ENCODE measurements around the gene SFI1.
"Not testable (repeated sequence)": the region's sequence is repeated elsewhere in the genome, so short reads cannot be mapped to it uniquely, and the experiment has no call there.

Gene SFI1, protein sequence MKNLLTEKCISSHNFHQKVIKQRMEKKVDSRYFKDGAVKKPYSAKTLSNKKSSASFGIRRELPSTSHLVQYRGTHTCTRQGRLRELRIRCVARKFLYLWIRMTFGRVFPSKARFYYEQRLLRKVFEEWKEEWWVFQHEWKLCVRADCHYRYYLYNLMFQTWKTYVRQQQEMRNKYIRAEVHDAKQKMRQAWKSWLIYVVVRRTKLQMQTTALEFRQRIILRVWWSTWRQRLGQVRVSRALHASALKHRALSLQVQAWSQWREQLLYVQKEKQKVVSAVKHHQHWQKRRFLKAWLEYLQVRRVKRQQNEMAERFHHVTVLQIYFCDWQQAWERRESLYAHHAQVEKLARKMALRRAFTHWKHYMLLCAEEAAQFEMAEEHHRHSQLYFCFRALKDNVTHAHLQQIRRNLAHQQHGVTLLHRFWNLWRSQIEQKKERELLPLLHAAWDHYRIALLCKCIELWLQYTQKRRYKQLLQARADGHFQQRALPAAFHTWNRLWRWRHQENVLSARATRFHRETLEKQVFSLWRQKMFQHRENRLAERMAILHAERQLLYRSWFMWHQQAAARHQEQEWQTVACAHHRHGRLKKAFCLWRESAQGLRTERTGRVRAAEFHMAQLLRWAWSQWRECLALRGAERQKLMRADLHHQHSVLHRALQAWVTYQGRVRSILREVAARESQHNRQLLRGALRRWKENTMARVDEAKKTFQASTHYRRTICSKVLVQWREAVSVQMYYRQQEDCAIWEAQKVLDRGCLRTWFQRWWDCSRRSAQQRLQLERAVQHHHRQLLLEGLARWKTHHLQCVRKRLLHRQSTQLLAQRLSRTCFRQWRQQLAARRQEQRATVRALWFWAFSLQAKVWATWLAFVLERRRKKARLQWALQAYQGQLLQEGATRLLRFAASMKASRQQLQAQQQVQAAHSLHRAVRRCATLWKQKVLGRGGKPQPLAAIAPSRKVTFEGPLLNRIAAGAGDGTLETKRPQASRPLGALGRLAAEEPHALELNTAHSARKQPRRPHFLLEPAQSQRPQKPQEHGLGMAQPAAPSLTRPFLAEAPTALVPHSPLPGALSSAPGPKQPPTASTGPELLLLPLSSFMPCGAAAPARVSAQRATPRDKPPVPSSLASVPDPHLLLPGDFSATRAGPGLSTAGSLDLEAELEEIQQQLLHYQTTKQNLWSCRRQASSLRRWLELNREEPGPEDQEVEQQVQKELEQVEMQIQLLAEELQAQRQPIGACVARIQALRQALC

DNA sequence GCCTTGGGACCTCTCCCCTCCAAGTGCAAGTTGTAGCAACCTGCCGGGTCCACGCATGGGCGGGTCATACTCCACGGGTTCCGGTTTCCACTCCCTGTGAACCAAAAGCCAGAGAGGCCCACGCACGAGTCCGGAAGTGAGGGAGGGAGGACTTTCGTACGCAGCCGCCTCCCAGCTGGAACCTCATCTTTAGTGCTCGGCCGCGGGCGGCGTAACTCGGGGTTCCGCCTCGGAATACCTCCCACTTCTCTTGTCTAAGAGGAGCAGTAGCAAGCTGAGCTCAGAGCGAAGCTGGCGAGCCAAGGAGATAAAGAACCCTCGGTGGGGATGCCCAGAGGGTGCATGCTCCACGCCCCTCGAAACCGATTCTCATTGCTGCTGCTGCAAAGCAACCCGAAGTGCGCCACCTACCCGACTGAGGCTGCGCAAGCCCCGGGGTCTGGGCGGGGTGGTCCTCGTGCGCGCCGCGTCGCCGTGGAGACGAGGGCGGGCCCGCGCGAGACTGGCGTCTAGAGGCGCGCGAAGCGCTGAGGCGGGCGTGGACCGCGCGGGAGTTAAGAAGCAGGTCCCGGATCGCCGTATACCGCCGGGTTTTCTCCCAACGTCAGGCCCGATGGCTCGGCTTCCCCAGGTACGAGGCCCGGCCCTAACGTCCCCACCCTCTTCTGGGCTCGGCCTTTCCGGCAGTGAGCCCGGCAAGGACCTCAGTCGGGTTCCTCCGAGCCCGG is at the start of gene SFI1:
SFI1 (plus strand) TSS at position 530 of the 728 bp plus-strand sequence. CDS start 11,749 bp downstream, outside the sequence.
- DNase-seq = peak; percentile 95

DNA sequence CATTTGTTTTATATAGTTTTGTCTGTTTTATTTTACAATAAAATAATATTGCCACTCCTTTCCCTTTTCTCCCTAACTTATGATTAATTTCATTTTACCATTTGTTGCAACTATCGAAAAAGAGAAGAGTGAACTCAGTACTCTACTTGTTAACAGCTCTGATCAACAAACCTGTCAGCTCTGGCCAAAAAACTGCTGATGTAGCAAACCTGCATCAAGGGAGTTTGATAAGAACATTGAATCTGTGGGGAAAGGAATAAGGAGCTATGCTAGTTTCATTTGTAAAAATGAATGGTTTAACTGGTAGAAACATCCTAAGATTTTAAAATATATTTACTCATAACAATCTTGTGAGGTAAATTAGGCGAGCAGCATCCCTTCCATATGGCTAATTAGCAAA is 49.6 kb upstream of the SFI1 start:
- no peak for DNase-seq

DNA sequence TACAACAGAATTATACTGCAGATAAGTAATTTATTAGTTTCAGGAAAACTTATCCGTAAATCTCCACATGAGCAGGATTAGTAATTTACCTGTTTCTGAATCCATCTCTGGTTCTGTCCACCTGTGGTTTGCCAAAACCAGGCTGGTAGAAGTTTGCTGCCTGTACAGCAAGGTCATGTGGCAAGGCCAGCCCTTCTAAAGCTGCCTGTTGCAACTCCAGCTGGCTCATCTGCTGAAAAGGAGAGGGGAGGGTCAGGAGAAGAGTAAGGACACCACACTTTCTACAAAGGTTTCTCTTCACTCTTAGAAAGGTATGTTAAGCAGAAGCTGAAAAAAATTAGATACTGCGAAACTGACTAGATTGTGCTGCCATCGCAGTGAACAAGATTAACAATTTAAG is 49.0 kb upstream of the SFI1 start:
- DNase-seq = no peak

DNA sequence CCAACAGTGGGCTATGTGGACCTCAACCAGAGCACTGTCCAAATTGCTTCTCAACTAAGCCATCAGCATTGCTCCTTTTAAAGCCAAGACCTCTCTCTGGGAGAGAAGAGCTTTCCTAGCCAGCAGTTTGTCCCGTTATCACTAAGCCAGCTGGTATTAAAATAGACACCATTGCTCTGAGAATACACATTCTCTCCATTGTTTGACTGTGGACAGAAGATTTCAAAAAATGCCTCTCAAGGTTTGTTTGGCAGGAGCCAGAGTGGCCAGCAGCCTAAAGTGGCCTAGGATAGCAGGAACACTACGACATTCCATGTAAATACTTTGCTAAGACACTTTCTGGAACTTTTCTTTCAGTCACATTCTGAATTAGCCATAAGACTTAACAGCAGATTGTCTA is 48.0 kb upstream of the SFI1 start:
- no peak for DNase-seq

DNA sequence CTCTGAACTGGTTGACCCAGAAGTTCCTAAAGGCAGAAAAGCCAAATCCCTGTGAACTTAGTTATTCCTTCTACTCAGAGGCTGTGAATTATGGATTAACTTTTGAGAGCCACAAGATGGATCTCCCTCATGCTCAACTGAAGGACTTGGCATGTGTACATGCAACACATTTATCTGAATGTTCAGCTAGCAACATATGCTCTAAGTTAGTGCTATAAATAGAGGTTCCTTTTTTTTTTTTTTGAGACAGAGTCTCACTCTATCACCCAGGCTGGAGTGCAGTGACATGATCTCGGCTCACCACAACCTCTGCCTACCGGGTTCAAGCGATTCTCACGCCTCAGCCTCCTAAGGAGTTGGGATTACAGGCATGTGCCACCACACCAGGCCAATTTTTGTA is 46.8 kb upstream of the SFI1 start:
- no peak for DNase-seq

DNA sequence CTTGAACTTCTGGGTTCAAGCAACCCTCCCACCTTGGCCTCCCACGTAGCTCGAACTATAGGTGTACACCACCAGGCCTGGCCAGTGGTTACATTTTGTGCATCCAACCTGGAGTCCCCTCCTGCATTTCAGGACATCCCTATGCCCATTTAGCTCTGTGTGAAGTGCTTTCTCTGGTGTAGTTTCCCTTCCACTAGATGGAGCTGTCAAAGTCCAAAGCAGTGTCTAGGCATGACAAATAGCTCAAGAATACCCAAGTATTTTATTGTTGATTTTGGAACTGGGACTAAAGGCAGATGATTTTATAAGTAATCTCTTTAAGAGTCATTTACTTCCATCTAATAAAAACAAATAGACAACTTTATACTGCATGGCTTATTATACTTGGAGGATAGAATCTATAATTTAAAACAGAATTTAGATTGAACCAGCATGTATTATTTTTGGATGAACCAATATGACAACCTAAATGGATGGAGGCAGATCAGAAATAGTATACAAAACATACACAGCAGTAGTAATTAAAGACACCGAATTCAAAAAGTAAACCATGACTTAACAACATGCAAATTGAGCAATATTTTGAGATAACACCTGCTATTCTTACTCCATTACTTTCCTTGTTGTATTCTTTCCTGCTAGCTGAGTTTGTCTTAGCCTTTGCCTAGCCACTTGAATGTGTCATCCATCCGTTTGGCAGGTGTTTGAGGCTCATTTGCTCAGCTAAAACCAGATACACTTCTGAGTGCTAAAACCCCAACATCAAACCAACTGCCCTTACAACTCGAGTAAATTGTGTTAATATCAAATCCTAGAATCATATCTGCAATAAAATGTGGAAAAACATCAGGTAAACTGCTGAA is 44.4 kb upstream of the SFI1 start:
- DNase-seq = no peak

DNA sequence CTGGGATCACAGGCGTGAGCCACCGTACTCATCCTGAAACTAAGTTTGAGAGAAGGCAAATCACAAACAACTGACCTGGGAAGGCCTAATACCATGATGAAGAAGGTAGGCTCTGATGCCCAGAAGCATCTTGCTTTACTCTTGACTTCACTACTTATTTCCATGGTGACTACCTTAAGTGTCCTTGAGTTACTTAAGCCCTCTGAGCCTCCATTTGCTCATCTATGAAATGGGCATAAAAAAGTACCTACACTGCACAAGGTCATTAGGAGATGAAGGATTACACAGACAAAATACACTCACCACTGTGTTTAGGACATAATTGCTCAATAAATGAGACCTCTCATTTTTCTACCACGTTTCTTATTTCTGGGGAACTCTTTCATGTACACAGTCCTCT is 34.6 kb upstream of the SFI1 start:
- DNase-seq = no peak

DNA sequence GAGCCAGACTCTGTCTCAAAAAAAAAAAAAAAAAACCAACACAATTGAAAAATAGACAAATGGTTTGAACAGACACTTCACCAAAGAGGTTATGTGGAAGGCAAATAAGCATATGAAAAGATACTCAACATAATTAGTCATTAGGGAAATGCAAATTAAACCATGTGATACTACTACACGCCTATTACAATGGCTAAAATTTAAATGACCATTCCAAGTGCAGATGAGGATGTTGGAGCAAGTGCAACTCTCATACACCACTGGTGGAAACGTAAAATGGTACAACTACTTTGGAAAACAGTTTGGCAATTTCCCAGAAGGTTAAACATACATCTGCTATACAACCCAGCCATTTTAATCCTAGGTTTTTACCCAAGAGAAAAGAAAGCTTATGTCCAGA is 31.0 kb upstream of the SFI1 start:
- no peak for DNase-seq

DNA sequence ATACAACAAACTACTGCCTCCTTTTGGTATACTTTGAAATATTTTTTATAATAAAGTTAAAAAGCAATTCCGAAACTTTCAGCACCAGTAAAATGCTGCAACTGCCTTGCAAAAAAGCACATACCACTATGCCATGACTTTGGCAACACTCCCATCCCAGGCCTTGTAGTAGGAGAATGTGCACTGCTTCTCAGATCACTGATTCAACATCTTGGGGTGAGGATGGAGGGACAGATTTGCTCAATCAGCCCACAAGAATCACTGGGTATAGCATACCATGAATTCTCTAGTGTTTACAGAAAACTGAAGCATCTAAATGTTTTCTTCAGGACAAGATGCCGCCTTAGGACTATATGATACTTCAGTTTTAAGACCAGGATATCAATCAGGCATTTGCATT is 21.6 kb upstream of the SFI1 start:
- DNase-seq = no peak

DNA sequence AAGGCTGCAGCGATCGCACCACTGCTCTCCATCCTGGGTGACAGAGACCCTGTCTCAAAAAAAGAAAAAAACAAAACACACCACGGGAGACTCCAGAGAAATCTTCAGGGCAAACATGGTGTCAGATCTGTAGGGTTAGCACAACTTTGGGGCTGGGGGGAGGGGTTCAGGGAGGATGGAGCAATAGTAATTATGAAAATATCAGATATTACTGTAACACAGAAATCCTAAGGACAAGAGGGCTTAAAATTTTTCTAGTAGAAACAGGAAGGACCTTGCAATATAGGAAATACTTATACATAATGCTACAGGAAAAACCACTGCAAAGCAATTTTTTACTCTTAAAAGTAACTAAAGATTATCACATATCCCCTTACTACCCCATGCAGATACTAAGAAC is 20.5 kb upstream of the SFI1 start:
- DNase-seq = no peak

DNA sequence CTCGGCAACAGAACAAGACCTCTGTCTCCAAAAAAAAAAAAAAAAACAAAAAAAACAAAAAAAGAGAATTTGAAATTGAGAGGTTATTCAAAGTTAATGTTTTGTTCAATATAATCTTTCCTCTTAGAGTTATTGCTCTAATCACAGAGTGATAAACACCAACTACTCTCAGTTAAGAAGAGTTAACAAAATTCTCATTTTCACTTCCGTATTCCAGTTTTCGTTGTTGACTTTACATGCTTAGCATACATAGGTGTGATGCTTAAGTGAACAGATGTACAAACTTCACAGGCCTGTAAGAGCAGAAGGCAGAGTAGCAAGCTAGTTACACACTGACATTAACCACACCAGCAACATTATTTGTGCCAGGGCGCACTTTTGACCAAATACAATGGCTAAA is 19.0 kb upstream of the SFI1 start:
- no peak for DNase-seq

DNA sequence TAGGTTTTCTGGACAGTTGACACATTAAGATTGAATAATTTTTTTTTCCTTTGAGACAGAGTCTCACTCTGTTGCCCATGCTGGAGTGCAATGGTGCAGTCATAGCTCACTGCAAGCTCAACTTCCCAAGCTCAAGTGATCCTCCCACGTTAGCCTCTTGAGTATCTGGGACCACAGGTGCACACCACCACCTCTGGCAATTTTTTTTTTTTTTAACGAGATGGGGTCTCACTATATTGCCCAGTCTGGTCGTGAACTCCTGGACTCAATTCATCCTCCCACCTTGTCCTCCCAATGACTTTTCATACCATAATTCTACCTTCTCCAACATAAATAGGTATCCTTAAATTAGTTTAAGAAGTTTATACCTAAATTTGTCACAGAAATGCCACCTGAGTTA is 15.2 kb upstream of the SFI1 start:
- no peak for DNase-seq

DNA sequence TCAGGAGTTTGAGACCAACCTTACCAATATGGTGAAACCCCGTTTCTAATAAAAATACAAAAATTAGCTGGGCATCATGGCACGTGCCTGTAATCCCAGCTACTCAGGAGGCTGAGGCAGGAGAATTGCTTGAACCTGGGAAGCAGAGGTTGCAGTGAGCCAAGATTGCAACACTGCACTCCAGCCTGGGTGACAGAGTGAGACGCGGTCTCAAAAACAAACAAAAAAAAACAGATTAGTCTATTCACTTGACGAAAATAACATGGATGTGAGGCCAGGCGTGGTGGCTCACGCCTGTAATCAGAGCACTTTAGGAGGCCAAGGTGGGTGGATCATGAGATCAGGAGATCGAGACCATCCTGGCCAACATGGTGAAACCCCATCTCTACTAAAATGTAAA is 13.9 kb upstream of the SFI1 start:
- not testable (repeated sequence) for DNase-seq

DNA sequence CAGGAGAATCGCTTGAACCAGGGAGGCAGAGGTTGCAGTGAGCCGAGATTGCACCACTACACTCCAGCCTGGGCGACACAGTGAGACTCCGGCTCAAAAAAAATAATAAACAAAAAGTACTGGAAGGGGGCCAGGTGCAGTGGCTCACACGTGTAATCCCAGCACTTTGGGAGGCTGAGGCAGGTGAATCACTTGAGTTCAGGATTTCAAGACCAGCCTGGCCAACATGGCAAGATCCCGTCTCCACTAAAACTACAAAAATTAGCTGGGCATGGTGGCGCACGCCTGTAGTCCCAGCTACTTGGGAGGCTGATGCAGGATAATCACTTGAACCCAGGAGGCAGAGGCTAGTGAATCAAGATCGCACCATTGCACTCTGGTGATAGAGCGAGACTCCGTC is 10.0 kb upstream of the SFI1 start:
- not testable (repeated sequence) for DNase-seq

DNA sequence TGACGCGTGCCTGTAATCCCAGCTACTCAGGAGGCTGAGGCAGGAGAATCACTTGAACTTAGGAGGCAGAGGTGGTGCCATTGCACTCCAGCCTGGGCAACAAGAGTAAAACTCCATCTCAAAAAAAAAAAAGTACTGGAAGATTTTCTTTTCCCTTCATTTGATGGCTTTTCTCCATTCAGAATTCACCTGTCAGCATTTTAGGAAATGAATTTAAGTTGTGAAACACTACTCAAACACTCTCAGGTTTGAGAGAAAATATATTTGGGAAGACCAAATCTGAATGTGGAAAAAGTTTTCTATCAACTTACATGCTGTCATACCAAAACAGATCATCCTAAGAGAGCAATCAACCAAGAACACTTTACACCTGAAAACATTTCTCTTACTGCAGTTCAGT is 9.4 kb upstream of the SFI1 start:
- DNase-seq = no peak

DNA sequence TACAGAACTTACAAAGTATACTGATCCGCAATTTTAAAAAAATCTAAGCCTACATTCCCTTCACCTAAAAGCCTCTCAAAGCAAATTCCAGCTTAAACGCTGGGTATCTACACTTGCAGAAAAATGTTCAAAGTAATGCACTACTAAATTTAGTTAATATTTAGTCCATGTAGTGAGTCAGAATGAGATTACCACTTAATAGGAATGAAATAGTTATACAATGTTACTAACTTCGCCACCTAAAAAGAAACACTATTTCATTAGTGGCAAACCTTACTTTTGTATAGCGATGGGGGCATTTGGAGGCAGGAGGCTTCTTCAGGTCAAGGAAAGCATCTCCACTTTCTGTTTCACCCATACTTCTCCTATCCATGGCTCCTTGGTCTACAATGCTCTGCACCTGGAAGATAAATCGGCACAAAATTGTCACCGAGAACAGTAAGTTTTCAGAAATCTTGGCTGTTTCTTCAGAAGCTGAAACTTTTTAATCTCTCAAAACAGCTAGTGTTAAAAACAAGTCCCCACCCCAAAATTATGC is 7.9 kb upstream of the SFI1 start:
- no peak for DNase-seq

DNA sequence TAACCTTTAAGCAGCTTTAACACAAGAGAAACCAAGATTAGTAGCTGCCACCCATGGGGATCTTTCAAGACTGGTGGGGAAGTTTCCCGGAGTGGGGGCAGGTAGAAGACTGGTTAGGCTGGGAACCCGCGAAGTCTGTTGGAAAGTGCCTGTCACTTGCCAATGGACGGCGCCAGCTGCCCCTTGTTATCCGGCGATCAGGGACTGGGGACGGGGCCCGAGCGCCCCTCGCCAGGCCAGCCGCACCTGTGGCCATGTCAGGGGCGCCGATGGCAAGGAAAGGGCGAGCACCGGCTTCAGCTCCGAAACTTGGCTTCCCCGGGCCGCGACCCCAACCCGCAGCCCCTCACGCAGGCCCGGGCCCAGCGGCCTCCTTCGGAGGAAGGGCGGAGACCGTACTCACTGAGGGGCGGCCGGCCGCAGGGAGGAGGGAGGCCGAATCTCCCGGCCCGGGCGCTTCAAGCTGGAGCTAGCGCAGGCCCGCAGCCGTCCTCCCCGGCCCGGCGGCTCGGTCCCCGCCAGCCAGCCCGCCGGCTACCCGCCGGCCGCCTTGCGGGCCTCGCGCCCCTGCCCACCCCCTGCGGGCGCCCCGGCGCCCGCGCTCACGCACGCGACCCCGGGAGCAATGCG is 7.2 kb upstream of the SFI1 start:
- peak; percentile 39 for DNase-seq

DNA sequence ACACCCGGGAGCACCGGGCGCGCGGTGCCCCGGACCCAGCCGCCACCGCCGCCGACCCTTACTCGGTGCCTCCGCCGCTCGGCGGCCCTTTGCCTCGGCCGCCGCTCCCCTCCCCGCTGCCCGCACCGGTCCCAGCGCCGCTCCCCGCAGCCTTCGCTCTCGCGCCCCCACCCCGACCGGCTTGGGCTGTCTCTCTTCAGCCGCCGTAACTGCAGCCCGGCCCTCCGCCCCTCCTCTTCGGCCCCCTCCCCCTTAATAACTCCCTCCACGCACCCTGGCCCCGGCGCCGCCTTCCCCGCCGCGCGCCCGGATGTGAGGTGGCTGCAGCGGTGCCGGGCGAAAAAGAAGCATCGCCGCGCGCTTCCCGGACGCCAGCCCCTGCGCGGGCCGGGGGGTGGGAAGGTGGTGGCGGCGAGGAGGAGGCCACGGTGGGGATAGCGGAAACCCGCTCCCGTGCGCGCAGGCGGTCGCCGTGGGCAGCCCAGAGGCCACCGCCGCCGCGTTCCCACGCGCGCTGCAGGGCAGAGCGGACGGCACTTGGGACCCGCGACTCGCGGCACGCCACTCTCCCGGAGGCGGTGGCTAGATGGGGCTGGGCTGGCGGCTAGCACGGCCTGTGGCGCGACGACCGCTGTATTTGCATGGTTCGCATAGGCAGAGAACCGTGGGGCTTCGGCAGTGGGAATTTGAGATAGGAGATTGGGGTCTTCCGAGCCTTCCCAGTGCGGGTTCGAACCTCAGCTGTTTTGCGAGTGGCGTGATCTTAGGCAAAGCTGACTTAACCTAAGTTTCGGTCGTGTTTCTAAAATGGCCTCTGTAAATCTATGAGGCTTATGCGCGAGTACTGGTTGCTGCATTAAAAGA is 6.5 kb upstream of the SFI1 start, which contains the start of gene EIF4ENIF1:
EIF4ENIF1 (minus strand) TSS at position 211 of the 864 bp plus-strand sequence. CDS start 1,124 bp downstream, outside the sequence.
- peak; percentile 93 for DNase-seq

DNA sequence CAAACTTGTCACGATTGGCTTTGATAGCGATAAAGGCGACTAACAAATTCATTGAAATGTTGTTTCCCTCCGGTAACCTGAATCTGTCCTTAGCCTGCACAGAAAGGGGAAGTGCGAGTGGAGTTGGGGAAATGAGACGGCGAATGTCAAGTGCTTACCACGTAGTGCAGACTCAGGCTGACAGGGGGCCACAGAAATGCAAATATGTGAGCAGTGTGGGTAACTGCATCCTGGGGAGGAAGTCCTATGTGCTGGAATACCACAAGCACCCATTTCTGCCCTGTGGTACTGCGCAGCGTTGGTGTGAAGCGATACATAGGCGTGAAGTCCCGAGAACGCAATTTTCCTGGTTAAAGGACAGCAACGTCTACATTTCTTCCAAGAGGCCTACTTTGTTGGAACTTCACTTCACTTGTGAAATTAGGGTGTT is 5.8 kb upstream of the SFI1 start:
- DNase-seq = peak; percentile 75
